Measurements from ENCODE around the gene C16orf92. TPM values are rescaled to one million over a fixed set of nuclear protein-coding genes. Genes with fewer than 3 reads are reported as not detected.

Gene C16orf92
- total RNA-seq, 2 donors from 2014 or later = not detected

DNA sequence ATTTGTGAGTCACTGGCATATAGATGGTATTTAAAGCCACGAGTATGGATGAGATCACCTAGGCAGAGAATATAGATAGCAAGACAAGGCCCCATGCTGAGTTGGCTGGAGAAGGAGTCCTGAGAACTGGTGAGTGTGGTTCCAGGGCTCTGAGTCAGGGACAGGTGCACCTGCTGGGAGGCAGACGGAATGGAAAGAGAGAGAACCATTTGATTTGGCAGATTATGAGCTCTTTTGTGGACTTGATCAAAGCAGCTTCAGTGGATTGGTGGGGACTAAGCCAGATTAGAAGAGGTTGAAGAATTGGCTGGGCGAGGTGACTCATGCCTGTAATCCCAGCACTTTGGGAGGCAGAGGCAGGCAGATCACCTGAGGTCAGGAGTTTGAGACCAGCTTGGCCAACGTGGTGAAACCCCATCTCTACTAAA, 4.3 kb upstream of the C16orf92 start:
- Mint-ChIP-seq H3K4me3 (no peak overlapping the region), H3K27me3 (ENCODE audit: insufficient read depth) (peaks cover 7% of the 10 kb centered on the region), H3K4me1 (no peaks in the 10 kb centered on the region), H3K36me3 (ENCODE audit: low read depth) (no peaks in the 10 kb centered on the region), H3K9me3 (no peaks in the 10 kb centered on the region), H3K27ac (no peak overlapping the region)
- Histone ChIP-seq H3K27me3 (ENCODE audit: control insufficient read depth, insufficient read depth, low read length, poor library complexity, severe bottlenecking) (no peaks in the 10 kb centered on the region), H3K9ac (ENCODE audit: extremely low read depth, low read length, poor library complexity, severe bottlenecking) (no peak overlapping the region), H3K36me3 (ENCODE audit: control insufficient read depth, insufficient read depth, low read length) (no peaks in the 10 kb centered on the region), H3K4me1 (ENCODE audit: control insufficient read depth, insufficient read depth, low read length) (no peaks in the 10 kb centered on the region), H3K4me3 (ENCODE audit: low read length) (no peak overlapping the region), H3K9me3 (ENCODE audit: control insufficient read depth, low read length) (no peaks in the 10 kb centered on the region), H3K27ac (ENCODE audit: low read depth, low read length) (no peak overlapping the region)
- no peak for DNase-seq
- WGBS, 2 experiments (ENCODE audit: insufficient coverage in 1 of 2, insufficient read length in 1 of 2) = 64 to 83% methylated on average over 2 to 4 of the region's 4 CpGs
- TF ChIP-seq, protein P1, sequence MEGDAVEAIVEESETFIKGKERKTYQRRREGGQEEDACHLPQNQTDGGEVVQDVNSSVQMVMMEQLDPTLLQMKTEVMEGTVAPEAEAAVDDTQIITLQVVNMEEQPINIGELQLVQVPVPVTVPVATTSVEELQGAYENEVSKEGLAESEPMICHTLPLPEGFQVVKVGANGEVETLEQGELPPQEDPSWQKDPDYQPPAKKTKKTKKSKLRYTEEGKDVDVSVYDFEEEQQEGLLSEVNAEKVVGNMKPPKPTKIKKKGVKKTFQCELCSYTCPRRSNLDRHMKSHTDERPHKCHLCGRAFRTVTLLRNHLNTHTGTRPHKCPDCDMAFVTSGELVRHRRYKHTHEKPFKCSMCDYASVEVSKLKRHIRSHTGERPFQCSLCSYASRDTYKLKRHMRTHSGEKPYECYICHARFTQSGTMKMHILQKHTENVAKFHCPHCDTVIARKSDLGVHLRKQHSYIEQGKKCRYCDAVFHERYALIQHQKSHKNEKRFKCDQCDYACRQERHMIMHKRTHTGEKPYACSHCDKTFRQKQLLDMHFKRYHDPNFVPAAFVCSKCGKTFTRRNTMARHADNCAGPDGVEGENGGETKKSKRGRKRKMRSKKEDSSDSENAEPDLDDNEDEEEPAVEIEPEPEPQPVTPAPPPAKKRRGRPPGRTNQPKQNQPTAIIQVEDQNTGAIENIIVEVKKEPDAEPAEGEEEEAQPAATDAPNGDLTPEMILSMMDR (conservative IDR thresholded peaks at IDR 0.05) = no peak

DNA sequence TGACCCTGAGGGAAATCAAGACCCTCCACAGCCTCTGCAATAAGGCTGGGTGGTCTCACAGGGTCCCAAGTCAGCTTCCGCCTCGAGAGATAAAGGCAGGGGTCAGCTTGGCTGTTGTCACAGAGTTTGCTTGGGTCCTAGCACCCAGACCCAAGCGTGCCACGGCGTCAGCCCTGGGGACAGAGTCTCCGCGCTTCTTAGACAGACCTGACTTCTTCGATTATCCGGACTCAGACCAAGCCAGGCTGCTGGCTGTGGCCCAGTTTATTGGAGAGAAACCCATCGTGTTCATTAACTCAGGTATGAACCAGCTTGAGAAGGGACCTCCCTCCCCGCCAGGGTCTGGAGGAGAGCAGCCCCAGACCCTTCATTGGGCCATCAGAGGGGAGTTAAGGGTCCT, 588 bp downstream of the C16orf92 start:
- H3K4me3 ChIP-seq (ENCODE audit: low read length) = no peak overlapping the region
- Mint-ChIP-seq H3K36me3 (ENCODE audit: low read depth) (no peaks in the 10 kb centered on the region), H3K4me3 (no peak overlapping the region), H3K27me3 (ENCODE audit: insufficient read depth) (peaks cover 8% of the 10 kb centered on the region), H3K4me1 (no peaks in the 10 kb centered on the region), H3K27ac (no peak overlapping the region), H3K9me3 (no peaks in the 10 kb centered on the region)
- no peak overlapping the region for H3K27ac ChIP-seq (ENCODE audit: low read depth, low read length)
- no peak overlapping the region for H3K9ac ChIP-seq (ENCODE audit: extremely low read depth, low read length, poor library complexity, severe bottlenecking)
- H3K27me3 ChIP-seq (ENCODE audit: control insufficient read depth, insufficient read depth, low read length, poor library complexity, severe bottlenecking) = no peaks in the 10 kb centered on the region
- TF ChIP-seq, protein P1 (conservative IDR thresholded peaks at IDR 0.05) = no peak
- no peaks in the 10 kb centered on the region for H3K4me1 ChIP-seq (ENCODE audit: control insufficient read depth, insufficient read depth, low read length)
- whole genome bisulfite sequencing, 2 experiments (ENCODE audit: insufficient coverage in 1 of 2, insufficient read length in 1 of 2) = 90 to 95% methylated on average over 8 to 11 of the region's 11 CpGs
- DNase-seq = no peak
- no peaks in the 10 kb centered on the region for H3K36me3 ChIP-seq (ENCODE audit: control insufficient read depth, insufficient read depth, low read length)
- no peaks in the 10 kb centered on the region for H3K9me3 ChIP-seq (ENCODE audit: control insufficient read depth, low read length)

DNA sequence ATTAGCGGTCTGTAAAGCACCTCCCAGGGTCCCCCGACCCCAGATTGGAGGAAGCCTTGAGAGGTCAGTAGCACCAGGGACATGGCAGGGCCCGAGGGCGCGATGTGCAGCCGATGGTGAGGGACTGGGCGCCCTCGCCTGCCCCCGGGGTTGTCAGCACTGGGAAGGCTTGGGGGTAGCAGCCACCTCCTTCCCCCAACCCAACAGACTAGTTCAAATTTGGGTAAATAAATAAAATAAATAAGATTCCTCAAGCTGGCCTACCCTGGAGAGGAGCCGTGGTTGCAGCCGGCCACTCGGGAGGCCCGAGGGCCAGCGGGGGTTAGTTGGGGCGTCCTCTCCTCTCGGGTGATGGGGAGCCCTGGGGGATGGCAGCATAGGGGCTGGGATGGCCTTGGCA, 1.5 kb downstream of the C16orf92 start:
- Histone ChIP-seq H3K27me3 (ENCODE audit: control insufficient read depth, insufficient read depth, low read length, poor library complexity, severe bottlenecking) (peaks cover 3% of the 10 kb centered on the region), H3K9me3 (ENCODE audit: control insufficient read depth, low read length) (no peaks in the 10 kb centered on the region), H3K36me3 (ENCODE audit: control insufficient read depth, insufficient read depth, low read length) (no peaks in the 10 kb centered on the region), H3K27ac (ENCODE audit: low read depth, low read length) (no peak overlapping the region), H3K9ac (ENCODE audit: extremely low read depth, low read length, poor library complexity, severe bottlenecking) (no peak overlapping the region), H3K4me1 (ENCODE audit: control insufficient read depth, insufficient read depth, low read length) (no peaks in the 10 kb centered on the region), H3K4me3 (ENCODE audit: low read length) (no peak overlapping the region)
- TF ChIP-seq, protein P1 (conservative IDR thresholded peaks at IDR 0.05) = no peak
- no peaks in the 10 kb centered on the region for H3K36me3 Mint-ChIP-seq (ENCODE audit: low read depth)
- H3K9me3 Mint-ChIP-seq = no peaks in the 10 kb centered on the region
- no peak for DNase-seq
- H3K27me3 Mint-ChIP-seq (ENCODE audit: insufficient read depth) = peaks cover 10% of the 10 kb centered on the region
- H3K4me1 Mint-ChIP-seq = no peaks in the 10 kb centered on the region
- 88 to 90% methylated on average over 2 to 13 of the region's 16 CpGs for WGBS, 2 experiments (ENCODE audit: insufficient coverage in 1 of 2, insufficient read length in 1 of 2)
- H3K4me3 Mint-ChIP-seq = no peak overlapping the region
- no peak overlapping the region for H3K27ac Mint-ChIP-seq

Data from endodermal cell (in vitro differentiated cells).